HG03342 (cell line): ENCODE data around the gene SAMD11.

Source experiments
- ATAC-seq: cut with Tn5 transposase; IDR thresholded peaks from one replicate; pipeline ENCODE4 v1.9.1; 2021; ENCODE audit warnings: mild to moderate bottlenecking, moderate library complexity; ENCODE audit not compliant: unreplicated experiment

SAMD11 gene

DNA sequence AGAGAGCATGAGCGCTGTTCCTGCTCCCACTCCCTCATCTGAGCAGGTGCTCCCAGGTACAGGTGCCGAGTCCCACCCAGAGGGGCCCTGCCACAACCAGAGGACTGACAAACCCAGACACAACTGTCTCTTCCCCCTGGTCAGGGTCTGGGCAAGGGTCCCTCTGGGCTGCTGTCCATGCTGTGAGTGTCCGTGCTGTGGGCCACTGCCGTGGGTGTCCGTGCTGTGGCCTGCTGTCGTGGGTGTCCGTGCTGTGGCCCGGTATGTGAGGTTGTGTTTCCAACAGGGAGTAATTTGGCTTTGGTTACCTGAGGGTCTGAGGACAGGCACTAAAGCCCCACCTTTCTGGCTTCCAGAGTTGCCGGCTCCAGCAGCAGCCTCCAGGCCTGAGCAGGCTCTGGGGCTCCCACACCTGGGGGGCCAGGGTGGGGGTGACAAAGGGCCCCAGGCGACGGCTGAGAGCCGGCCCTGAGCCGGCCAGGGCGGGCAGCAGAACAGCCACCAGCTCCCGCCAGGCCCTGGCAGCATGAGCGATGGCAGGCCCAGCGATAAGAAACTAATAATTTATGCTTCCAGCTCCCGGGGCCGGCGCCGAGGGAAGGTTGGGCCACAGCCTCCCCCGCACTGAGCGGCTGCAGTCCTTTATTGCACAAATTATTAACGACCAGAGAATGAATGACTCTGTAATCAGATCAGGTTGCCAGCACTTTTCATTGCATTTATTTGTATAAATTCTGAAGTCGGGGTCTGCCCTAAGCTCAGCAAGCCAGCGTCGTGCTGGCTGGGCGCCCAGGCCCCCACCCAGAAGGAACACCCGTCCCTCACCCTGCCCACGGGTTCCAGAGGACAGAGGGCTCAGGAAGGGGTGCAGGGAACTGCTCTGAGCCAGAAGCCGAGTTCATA lies 7.3 kb upstream of the SAMD11 start:
- no peak for ATAC-seq

DNA sequence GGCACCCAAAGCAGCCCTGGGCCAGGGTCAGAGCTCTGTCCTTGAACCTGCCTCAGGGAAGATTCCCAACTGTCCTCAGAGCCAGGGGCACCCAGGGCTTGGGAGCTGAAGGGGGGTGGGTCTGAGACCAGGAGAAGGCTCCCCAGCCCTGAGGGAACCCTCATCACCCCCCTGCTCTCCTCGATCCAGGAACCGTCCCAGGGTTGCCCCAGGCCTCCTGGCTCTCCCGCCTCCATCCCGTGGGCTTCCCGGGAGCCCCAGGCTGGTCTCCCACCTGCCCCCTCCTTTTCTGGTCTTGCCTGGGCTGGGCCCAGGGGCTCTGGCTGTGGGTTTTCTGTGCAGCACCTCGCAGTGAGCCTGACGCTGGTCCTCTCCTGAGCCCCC lies 6.7 kb upstream of the SAMD11 start:
- no peak for ATAC-seq

- ATAC-seq, result no peak
These were observed 6.1 kb upstream of the SAMD11 start for GRCh38 chr1:917466-918091.

DNA sequence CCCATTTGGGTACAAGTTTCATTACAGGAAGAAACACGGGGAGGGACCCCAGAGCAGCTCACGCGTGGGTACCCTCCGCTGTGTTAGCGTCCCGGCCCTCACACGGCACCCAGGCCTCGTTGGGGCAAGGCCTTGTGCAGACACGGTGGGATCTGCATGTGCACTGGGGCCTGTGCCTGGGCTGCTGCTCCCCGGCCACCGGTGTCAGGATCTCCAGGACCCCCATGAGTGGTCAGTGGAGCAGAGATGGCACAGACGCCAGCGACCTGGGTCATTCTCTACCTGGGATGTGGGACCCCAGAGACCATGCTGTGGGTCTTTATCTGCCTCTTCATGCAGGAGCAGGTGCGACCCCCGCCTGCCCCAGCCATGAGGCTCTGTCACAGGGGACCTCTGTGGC lies 5.4 kb upstream of the SAMD11 start:
- no peak for ATAC-seq

DNA sequence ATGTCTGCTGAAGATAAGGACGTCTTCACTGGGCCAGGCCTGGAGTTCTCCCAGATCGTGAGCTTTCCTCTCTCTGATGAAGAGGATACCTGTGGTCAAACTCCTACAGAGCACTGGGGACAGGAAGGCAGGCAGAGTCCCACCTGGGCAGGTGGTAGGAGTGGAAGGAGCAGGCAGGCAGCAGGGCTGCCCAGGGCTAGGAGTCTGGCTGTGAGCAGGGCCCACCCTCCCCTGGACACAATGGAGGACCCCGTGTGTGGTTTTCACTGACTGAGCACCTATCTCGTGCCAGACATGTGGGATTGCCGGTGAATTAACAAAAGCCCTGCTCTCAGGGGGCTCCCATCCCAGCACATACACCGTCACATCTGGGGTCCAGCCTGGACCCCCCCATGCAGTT lies 4.9 kb upstream of the SAMD11 start:
- ATAC-seq, result no peak

- ATAC-seq, result no peak
These were observed 4.4 kb upstream of the SAMD11 start for GRCh38 chr1:919271-919872.

DNA sequence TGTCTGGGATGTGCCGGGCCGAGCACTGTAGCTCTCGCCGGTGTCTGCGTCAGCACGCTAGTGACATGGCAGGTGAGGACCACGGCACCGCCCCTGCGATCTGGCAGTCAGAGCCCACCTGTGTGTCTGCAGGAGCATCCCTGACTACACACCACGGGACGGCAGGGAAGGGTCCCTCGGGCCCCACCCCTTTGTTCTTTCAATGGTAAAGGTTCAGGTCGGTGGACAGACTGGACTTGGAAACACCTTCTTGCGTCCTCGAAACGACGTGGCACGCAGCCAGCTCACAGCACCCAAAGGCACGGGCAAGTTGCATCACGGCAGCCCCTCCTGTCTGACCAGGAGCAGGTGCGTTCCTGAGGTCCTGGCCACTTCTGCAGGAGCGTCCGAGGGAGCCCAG lies 3.7 kb upstream of the SAMD11 start:
- no peak for ATAC-seq

DNA sequence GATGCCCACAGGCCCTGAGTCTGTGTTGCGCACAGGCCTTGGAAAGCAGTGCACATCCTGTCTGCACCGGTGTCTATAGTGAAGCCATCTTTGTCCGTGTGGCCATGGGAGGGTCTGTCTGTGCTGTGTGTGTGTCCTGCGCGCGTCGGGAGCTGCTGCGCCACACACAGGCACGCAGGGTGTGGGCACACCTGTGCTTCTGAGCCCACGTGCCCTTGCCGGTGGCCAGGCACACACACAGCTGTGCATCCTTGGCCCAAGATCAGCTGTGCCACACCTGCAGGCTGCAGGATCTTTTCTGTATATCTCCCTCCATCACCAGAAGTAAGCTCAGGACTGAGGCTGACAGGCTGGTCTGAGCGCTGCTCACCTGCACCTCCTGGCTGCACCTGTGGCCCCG lies 3.2 kb upstream of the SAMD11 start:
- ATAC-seq, result no peak

DNA sequence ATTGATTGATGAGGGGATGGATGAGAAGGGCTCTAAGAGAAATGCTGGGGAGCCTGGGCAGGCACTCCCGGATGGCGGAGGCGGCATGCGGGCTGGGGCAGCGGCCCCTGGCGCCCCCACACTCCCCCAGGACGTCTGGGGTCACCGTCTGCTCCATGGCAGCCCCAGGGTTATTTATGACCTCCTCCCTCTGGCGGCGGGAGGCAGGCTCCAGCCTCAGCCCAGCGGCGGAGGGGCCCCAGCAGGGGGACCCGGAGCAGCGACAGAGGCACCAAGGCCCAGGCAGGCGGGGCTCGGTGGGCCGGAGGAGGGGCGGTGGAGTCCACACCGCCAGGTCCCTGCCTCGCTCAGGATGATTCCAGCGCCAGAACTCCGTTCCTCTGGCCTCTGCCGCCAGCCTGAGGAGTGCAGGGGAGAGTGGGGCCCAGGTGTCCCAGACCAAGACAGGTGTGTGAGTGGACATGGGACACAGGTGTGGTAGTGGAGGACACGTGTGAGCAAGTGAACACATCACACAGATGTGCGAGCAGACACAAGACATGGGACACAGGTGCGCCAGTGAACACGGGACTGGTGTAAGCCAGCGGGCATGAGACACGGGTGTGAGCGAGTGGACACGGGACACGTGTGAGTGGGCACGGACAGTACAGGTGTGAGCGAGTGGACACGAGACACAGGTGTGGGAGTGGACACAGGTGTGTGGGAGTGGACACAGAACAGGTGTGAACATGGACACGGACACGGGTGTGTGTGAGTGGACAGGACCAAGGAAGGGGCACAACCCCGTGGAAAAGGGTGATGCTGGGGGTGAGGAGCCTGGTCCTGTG lies 2.5 kb upstream of the SAMD11 start:
- no peak for ATAC-seq

DNA sequence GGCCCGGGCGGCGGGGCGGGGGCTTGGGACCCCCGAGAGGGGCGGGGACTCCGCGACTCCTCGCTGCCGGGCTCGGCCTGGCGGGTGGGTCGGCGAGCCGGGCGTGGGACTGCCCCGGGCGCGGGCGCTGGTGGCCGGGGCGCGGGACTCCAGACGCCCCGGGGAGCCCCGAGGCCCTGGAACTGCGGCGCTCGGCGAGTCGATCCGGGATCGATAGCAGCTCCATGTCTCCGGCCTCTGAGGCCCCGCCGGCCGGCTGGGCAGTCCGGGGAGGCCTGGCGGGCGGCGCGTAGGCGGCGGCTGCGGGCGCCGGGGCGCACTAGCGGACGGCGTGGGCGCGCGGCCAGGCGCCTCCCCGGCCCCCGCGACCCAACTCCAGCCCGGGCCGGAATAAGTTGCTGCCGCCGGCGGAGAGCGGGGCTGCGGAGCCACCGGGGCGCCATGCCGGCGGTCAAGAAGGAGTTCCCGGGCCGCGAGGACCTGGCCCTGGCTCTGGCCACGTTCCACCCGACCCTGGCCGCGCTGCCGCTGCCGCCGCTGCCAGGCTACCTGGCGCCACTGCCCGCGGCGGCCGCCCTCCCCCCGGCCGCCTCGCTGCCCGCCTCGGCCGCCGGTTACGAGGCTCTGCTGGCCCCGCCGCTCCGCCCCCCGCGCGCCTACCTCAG lies 400 bp downstream of the SAMD11 start:
- ATAC-seq, result no peak

GRCh38 chr1:924656-925560 lies 1.2 kb downstream of the SAMD11 start:
- no peak for ATAC-seq

GRCh38 chr1:925561-926421 lies 2.1 kb downstream of the SAMD11 start:
- no peak for ATAC-seq

DNA sequence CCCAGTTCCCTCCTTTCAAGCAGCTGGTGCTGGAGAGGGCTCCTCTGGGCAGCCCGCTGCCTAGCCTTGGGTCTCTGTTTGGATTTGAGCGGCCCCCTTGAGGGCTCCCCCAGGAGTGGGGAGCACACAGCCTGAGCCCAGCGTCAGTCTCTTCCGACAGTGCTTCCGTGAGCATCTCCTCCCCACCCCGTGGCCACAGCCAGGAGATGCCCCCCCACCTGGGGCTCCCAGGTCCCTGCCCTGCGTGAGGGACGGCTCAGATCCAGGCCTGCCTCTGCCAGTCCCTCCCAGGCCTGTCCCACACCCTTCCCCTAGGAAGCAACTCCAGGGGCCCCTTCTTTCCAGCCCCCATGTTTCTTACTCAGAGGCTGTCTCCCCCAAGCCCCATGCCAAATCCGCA lies 3.5 kb downstream of the SAMD11 start:
- no peak for ATAC-seq

- no peak for ATAC-seq
These were observed 4.0 kb downstream of the SAMD11 start for GRCh38 chr1:927748-928147.

DNA sequence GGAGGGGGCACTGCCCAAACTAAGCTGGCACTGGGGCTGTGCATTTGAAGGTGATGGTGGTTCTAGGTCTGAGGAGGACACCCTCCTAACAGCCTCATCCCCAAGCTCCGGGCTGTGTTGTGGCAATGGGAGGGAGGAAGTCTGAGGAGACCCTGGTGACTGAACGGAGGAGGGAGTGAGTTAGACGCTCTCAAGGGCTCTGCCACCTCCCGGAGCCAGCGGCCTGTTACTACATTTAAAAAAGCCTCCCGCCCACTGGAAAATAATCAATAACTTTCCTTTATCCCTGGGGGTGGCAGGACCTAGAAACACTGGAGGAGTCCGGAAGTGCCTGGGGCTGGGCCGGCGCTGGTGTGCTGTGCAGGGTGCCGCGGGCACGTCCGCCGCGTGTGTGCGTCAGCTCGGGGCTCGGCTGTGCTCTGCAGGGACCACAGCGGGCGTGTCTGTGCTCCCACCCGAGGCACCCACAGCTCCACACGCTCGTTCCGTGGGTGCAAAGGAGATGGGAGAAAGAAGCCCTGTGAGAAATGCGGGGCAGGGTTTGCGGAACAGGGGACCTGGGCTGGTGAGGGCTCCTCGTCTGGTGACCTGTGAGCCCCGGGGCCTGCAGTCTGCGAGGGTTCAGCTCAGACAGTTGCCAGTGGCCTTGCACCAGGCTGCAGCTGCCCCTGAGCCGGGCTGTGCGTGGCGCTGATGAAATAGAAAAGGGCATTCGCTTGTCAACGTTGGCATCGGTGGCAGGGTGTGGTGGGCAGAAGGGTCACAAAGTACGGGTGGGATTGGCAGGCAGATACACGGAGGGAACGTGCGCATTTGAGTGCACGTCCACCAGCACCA lies 5.3 kb downstream of the SAMD11 start:
- no peak for ATAC-seq

GRCh38 chr1:929712-930632 lies 6.2 kb downstream of the SAMD11 start:
- ATAC-seq, result no peak

DNA sequence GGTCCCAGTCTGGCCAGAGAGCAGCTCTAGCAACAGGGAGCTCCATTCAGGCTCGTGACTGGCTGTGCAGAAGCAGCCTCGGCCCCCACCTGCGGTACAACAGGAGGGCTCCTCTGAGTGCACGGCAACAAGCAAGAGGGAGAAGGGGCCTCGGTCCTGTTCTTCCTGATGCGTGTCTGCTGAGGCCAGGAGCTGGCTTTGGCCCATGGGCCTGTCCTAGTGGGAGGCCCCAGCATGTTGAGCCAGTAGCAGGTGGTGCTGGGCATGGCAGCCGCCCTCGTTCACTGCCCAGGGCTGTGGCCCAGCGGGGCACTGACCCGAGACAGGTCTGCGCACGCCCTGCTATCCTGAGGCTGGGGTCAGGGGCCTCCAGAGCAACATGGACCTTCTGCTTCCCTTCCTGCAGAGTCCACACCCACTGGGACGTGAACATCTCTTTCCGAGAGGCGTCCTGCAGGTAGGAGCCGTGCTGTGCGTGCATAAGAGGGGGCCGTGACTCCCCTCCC lies 7.0 kb downstream of the SAMD11 start:
- no peak for ATAC-seq
